ENCODE data around the gene PHETA2. TPM values are rescaled to one million over a fixed set of nuclear protein-coding genes. Genes with fewer than 3 reads are reported as not detected.

Gene PHETA2
- total RNA-seq (2014; rRNA removed; shearing (Covaris generic)), result 9.7 and 14.9 TPM in 2 replicates

GRCh38 chr22:42074132-42074811 lies at the start of gene PHETA2:
PHETA2 (plus strand) TSS chr22:42074248; CDS start chr22:42077294, 3,046 bp downstream.
- Histone ChIP-seq H3K27ac (peak within 1 kb of the TSS; percentile 88), H3K4me3 (peak within 1 kb of the TSS; percentile 57), H3K27me3 (replicated peaks) (no peaks in the 10 kb centered on the region), H3K4me1 (replicated peaks) (peaks cover 41% of the 10 kb centered on the region), H3K36me3 (peaks cover 14% of the 10 kb centered on the region), H3K9me3 (replicated peaks) (no peaks in the 10 kb centered on the region)
- DNase-seq (ENCODE audit: low read depth in 1 of 2, low spot score in 2 of 2), result peak; percentile 65 to 76

DNA sequence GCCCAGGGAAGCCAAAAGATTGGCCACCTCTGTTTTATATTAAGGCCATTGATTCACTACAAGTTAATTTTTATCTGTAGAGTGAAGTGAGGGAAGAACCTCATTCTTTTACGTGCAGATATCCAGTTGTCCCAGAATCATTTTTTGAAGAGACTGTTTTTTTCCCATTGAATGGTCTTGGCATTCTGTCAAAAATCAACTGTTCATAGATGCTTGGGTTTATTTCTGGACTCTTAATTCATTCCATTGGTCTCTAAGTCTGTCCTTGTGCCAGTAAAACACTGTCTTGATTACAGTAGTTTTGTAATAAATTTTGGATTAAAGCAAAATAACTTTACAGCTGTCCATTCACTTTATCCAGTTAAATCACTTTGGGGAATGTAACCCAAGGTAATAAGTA lies 48.6 kb upstream of the PHETA2 start:
- Histone ChIP-seq H3K27me3 (replicated peaks) (no peaks in the 10 kb centered on the region; the same call in 1 of the 2 replicates), H3K4me3 (no peak overlapping the region), H3K9me3 (replicated peaks) (no peaks in the 10 kb centered on the region), H3K36me3 (no peaks in the 10 kb centered on the region), H3K27ac (no peak overlapping the region), H3K4me1 (replicated peaks) (no peaks in the 10 kb centered on the region)
- no peak for DNase-seq (ENCODE audit: low read depth in 1 of 2, low spot score in 2 of 2)

DNA sequence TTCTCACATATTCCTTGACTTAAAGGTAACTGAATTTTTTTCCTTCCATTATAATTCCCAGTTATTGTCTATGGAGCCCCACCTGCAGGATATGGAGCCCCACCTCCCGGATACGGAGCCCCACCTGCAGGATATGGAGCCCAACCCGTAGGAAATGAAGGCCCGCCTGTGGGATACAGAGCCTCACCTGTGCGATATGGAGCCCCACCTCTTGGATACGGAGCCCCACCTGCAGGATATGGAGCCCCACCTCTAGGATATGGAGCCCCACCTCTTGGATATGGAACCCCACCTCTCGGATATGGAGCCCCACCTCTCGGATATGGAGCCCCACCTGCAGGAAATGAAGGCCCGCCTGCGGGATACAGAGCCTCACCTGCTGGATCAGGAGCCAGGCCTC lies 47.3 kb upstream of the PHETA2 start:
- DNase-seq (ENCODE audit: low read depth in 1 of 2, low spot score in 2 of 2), result no peak
- H3K4me1 ChIP-seq (replicated peaks), result no peaks in the 10 kb centered on the region
- no peaks in the 10 kb centered on the region; the same call in 1 of the 2 replicates for H3K27me3 ChIP-seq (replicated peaks)
- no peak overlapping the region for H3K4me3 ChIP-seq
- H3K27ac ChIP-seq, result no peak overlapping the region
- no peaks in the 10 kb centered on the region for H3K9me3 ChIP-seq (replicated peaks)
- H3K36me3 ChIP-seq, result no peaks in the 10 kb centered on the region

GRCh38 chr22:42033263-42034181 lies 40.5 kb upstream of the PHETA2 start:
- DNase-seq (ENCODE audit: low read depth in 1 of 2, low spot score in 2 of 2), result no peak
- Histone ChIP-seq H3K36me3 (no peaks in the 10 kb centered on the region), H3K9me3 (replicated peaks) (no peaks in the 10 kb centered on the region), H3K4me1 (replicated peaks) (no peaks in the 10 kb centered on the region), H3K27ac (no peak overlapping the region), H3K27me3 (replicated peaks) (0 out of 2 replicates have a peak, but pooled peaks cover 4% of the 10 kb centered on the region), H3K4me3 (no peak overlapping the region)

- Histone ChIP-seq H3K36me3 (no peaks in the 10 kb centered on the region), H3K4me3 (no peak overlapping the region), H3K9me3 (replicated peaks) (no peaks in the 10 kb centered on the region), H3K27ac (no peak overlapping the region), H3K4me1 (replicated peaks) (no peaks in the 10 kb centered on the region), H3K27me3 (replicated peaks) (0 out of 2 replicates have a peak, but pooled peaks cover 4% of the 10 kb centered on the region)
- DNase-seq (ENCODE audit: low read depth in 1 of 2, low spot score in 2 of 2), result no peak
These were observed 38.8 kb upstream of the PHETA2 start for GRCh38 chr22:42035256-42035655.

DNA sequence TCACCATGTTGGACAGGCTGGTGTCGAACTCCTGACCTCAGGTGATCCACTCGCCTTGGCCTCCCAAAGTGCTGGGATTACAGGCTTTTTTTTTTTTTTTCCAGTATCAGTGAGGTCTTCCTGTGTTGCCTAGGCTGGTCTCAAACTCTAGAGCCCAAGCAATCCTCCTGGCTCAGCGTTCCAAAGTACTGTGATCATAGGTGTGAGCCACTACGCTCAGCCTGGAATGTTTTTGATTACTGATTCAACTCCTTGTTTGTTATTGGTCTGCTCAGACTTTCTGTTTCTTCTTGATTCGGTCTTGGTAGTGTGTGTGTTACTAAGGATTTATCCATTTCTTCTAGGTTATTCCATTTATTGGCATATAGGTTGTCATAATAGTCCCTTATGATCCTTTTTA lies 34.8 kb upstream of the PHETA2 start:
- Histone ChIP-seq H3K36me3 (no peaks in the 10 kb centered on the region), H3K4me1 (replicated peaks) (no peaks in the 10 kb centered on the region), H3K27me3 (replicated peaks) (0 out of 2 replicates have a peak, but pooled peaks cover 4% of the 10 kb centered on the region), H3K27ac (no peak overlapping the region), H3K9me3 (replicated peaks) (peaks cover 7% of the 10 kb centered on the region; the same call in 1 of the 2 replicates), H3K4me3 (no peak overlapping the region)
- no peak for DNase-seq (ENCODE audit: low read depth in 1 of 2, low spot score in 2 of 2)

DNA sequence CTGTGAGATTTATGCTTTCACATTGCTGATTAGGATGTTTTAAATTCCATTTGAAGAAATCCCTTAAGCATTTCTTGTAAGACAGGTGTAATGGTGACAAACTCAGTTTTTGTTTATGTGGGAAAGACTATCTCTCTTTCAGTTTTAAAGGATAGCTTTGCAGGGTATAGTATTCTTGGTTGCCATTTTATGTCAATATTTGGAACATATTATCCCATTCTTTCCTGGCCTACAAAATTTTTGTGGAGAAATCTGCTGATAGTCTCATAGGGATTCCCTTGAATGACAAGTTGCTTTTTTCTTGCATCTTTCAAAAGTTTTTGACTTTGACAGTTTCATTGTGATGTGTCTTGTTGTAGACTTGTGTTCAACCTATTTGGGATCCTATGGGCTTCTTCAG lies 32.3 kb upstream of the PHETA2 start:
- no peak overlapping the region for H3K4me3 ChIP-seq
- H3K27ac ChIP-seq, result no peak overlapping the region
- no peaks in the 10 kb centered on the region for H3K36me3 ChIP-seq
- no peaks in the 10 kb centered on the region for H3K4me1 ChIP-seq (replicated peaks)
- H3K9me3 ChIP-seq (replicated peaks), result peaks cover 7% of the 10 kb centered on the region; the same call in 1 of the 2 replicates
- no peak for DNase-seq (ENCODE audit: low read depth in 1 of 2, low spot score in 2 of 2)
- H3K27me3 ChIP-seq (replicated peaks), result 0 out of 2 replicates have a peak, but pooled peaks cover 4% of the 10 kb centered on the region

GRCh38 chr22:42050641-42051180 lies 23.3 kb upstream of the PHETA2 start:
- Histone ChIP-seq H3K4me1 (replicated peaks) (no peaks in the 10 kb centered on the region), H3K27me3 (replicated peaks) (no peaks in the 10 kb centered on the region), H3K9me3 (replicated peaks) (no peaks in the 10 kb centered on the region)

DNA sequence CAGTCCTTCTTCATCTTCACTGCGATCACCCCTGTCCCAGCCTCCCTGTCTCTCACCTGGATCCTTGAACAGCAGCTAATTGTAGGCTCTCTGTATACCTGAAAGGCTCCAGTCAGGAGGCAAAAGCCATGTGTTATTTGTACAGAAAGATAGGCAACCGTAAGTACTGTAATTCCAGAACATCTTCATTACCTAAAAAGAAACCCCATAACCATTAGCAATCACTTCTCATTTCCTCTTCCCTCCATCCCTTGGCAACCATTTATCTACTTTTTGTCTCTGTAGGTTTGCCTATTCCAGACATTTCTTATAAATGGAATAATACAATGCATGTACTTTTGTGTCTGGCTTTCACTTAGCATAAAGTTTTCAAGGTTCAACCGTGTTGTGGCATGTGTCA lies 21.3 kb upstream of the PHETA2 start:
- no peaks in the 10 kb centered on the region for H3K27me3 ChIP-seq (replicated peaks)
- DNase-seq (ENCODE audit: low read depth in 1 of 2, low spot score in 2 of 2), result no peak
- no peak overlapping the region for H3K4me3 ChIP-seq
- H3K9me3 ChIP-seq (replicated peaks), result peaks cover 3% of the 10 kb centered on the region; the same call in 1 of the 2 replicates
- no peak overlapping the region for H3K27ac ChIP-seq
- no peaks in the 10 kb centered on the region for H3K4me1 ChIP-seq (replicated peaks)
- no peaks in the 10 kb centered on the region for H3K36me3 ChIP-seq

More at GRCh38 chr22:42050641-42051180, 23.3 kb upstream of the PHETA2 start:
- no peak for DNase-seq (ENCODE audit: low read depth in 1 of 2, low spot score in 2 of 2)
- H3K36me3 ChIP-seq, result no peaks in the 10 kb centered on the region
- H3K27ac ChIP-seq, result no peak overlapping the region
- H3K4me3 ChIP-seq, result no peak overlapping the region

DNA sequence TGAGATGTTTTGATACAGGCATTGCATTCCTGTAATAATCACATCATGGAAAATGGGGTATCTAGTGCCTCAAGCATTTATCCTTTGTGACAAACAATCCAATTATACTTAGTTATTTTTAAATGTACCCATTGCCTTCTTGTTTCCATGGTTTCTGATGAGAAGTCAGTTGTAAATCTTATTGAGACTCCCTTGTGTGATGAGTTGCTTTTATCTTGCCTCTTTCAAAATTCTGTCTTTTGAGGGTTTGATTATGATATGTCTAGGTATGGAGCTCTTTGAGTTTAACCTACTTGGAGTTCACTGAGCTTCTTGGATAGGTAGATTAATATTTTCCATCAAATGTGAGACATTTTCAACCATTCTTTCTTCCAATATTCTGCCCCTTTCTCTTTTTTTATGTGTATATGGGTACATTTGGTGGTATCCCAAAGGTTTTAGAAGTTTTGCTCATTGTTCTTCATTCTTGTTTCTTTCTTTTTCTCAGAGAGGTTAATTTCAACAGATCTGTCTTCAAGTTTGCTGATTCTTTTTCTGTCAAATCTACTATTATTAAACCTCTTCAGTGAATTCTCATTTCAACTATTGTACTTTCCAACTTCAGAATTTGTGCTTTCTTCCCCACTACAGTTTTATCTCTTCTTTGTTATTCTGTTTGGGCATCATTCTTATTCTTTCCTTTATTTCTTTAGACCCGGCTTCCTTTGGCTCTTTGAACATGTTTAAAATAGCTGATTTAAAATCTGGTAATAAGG lies 17.1 kb upstream of the PHETA2 start:
- Histone ChIP-seq H3K4me1 (replicated peaks) (no peaks in the 10 kb centered on the region), H3K36me3 (peaks cover 15% of the 10 kb centered on the region), H3K27ac (no peak overlapping the region), H3K27me3 (replicated peaks) (no peaks in the 10 kb centered on the region), H3K4me3 (no peak overlapping the region), H3K9me3 (replicated peaks) (peaks cover 3% of the 10 kb centered on the region)
- DNase-seq (ENCODE audit: low read depth in 1 of 2, low spot score in 2 of 2), result no peak

- no peak overlapping the region for H3K27ac ChIP-seq
- H3K4me3 ChIP-seq, result no peak overlapping the region
These were observed 13.6 kb upstream of the PHETA2 start for GRCh38 chr22:42060489-42060888.

GRCh38 chr22:42061041-42061440 lies 13.0 kb upstream of the PHETA2 start:
- peak in 1 of 2 experiments; percentile 28 for DNase-seq (ENCODE audit: low read depth in 1 of 2, low spot score in 2 of 2)
- peaks cover 33% of the 10 kb centered on the region for H3K36me3 ChIP-seq
- no peaks in the 10 kb centered on the region for H3K4me1 ChIP-seq (replicated peaks)
- H3K27ac ChIP-seq, result no peak overlapping the region
- H3K27me3 ChIP-seq (replicated peaks), result no peaks in the 10 kb centered on the region
- H3K4me3 ChIP-seq, result no peak overlapping the region
- H3K9me3 ChIP-seq (replicated peaks), result peaks cover 3% of the 10 kb centered on the region

More at GRCh38 chr22:42060489-42060888, 13.6 kb upstream of the PHETA2 start:
- Histone ChIP-seq H3K36me3 (peaks cover 29% of the 10 kb centered on the region), H3K27me3 (replicated peaks) (no peaks in the 10 kb centered on the region), H3K4me1 (replicated peaks) (no peaks in the 10 kb centered on the region), H3K9me3 (replicated peaks) (peaks cover 3% of the 10 kb centered on the region)
- DNase-seq (ENCODE audit: low read depth in 1 of 2, low spot score in 2 of 2), result no peak
